ENCODE data around the gene GRM4. TPM values are rescaled to one million over a fixed set of nuclear protein-coding genes. Genes with fewer than 3 reads are reported as not detected.

The GRM4 gene
- total RNA-seq, 2 donors from 2014 or later, result not detected

DNA sequence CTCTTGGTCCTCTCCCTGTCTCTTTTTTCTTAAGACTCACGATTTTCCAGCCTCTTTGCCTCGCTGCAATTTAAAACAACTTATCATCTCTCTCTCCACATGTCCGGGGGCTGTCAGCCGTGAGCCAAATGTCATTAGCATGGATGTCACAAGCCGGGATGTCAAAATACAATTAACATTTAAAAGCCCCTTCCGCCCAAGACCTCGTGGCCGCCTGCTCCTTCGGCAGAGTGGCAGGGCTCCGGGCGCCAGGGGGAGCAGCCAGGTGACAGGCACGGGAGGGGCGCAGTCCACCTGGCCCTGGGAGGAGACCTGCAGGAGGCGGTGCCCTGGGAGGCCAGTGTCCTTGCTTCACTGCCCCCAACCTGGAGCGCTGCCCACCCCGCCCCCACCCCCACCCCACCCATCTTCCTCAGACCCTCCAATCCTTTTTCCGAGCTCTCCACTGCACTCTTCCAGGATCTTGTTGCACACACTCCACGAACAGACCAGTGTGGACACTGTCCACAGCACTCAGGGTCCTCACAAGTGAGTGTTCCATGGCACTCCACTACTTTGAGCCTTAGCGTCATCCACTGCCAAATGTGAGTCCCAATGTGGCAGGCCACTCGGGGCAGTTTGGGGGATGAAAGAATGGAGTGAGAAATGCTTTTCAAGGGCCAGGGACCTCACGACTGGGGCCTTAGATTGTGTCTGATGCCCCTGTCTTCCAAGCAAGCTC lies 5.6 kb upstream of the GRM4 start:
- ATAC-seq (ENCODE audit: insufficient number of reproducible peaks, low FRiP score, low read depth) (no peak), DNase-seq (ENCODE audit: low spot score) (no peak)
- no peak overlapping the region for H3K4me3 ChIP-seq
- H3K27ac ChIP-seq, result no peak overlapping the region
- TF ChIP-seq, protein P1, sequence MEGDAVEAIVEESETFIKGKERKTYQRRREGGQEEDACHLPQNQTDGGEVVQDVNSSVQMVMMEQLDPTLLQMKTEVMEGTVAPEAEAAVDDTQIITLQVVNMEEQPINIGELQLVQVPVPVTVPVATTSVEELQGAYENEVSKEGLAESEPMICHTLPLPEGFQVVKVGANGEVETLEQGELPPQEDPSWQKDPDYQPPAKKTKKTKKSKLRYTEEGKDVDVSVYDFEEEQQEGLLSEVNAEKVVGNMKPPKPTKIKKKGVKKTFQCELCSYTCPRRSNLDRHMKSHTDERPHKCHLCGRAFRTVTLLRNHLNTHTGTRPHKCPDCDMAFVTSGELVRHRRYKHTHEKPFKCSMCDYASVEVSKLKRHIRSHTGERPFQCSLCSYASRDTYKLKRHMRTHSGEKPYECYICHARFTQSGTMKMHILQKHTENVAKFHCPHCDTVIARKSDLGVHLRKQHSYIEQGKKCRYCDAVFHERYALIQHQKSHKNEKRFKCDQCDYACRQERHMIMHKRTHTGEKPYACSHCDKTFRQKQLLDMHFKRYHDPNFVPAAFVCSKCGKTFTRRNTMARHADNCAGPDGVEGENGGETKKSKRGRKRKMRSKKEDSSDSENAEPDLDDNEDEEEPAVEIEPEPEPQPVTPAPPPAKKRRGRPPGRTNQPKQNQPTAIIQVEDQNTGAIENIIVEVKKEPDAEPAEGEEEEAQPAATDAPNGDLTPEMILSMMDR (IDR thresholded peaks at IDR 0.05), result no peak
- no peaks in the 10 kb centered on the region for H3K36me3 ChIP-seq
- peaks cover 4 to 8% of the 10 kb centered on the region in 2 donors for H3K4me1 ChIP-seq (ENCODE audit: control insufficient read depth in 1 of 2, low read depth in 2 of 2)
- H3K27me3 ChIP-seq (replicated peaks; ENCODE audit: insufficient read depth), result peaks cover 8% of the 10 kb centered on the region
- no peaks in the 10 kb centered on the region for H3K9me3 ChIP-seq

DNA sequence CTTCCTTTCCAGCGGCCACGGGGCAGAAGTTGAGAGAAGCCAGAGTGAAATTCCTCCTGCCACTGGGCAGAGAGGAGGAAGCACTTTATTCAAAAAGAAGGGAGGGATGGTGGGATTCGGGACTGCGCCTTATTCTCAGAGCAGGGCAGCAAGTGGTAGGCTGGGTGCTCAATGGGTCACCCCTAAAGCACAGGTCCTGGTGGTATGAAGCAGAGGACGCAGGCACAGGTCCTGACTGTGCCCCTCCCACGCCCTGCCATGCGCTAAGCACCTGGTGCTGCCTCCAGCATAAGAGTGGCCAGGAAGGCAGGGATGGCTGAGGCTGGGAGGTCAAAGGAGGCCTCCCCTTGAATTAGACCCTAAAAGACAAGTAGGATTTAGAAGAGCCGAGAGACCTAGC lies 4.9 kb upstream of the GRM4 start:
- Histone ChIP-seq H3K27ac (no peak overlapping the region), H3K27me3 (replicated peaks; ENCODE audit: insufficient read depth) (peaks cover 5% of the 10 kb centered on the region), H3K9me3 (no peaks in the 10 kb centered on the region), H3K36me3 (no peaks in the 10 kb centered on the region), H3K4me1 (ENCODE audit: control insufficient read depth in 1 of 2, low read depth in 2 of 2) (peaks cover 4 to 9% of the 10 kb centered on the region in 2 donors), H3K4me3 (no peak overlapping the region)
- no peak for DNase-seq (ENCODE audit: low spot score)
- no peak for ATAC-seq (ENCODE audit: insufficient number of reproducible peaks, low FRiP score, low read depth)
- TF ChIP-seq, protein P1 (IDR thresholded peaks at IDR 0.05), result no peak

DNA sequence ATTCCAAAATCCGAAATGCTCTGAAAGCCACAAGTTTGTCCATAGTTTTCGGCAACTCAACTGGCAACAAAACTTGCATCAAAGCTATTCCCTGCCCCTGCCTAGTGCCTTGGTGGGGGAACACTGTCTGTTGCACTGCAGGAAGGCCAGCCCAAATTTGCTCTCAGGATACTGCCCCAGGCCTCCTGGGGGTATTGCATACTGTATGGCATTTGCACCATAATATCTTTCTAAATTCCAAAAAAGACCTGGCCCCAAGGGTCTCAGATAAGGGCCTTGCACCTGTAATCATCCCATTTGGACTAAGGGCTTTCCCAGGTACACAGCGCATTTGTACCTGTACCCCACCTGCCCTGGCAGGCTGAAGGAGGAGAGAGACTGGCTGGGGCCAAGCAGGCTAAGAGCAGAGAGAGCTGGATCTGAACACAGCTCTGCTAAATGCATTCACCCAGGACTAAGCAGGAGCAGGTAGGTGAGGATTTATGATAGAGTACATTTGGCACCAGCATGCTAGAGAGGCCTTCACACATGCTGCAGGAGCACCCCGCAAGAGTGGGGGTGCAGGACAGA lies 4.0 kb upstream of the GRM4 start:
- TF ChIP-seq, protein P1 (IDR thresholded peaks at IDR 0.05), result no peak
- Histone ChIP-seq H3K27ac (no peak overlapping the region), H3K4me1 (ENCODE audit: control insufficient read depth in 1 of 2, low read depth in 2 of 2) (peaks cover 5 to 18% of the 10 kb centered on the region in 2 donors), H3K36me3 (no peaks in the 10 kb centered on the region), H3K27me3 (replicated peaks; ENCODE audit: insufficient read depth) (no peaks in the 10 kb centered on the region), H3K4me3 (no peak overlapping the region), H3K9me3 (no peaks in the 10 kb centered on the region)
- ATAC-seq (ENCODE audit: insufficient number of reproducible peaks, low FRiP score, low read depth), result no peak
- DNase-seq (ENCODE audit: low spot score), result no peak

DNA sequence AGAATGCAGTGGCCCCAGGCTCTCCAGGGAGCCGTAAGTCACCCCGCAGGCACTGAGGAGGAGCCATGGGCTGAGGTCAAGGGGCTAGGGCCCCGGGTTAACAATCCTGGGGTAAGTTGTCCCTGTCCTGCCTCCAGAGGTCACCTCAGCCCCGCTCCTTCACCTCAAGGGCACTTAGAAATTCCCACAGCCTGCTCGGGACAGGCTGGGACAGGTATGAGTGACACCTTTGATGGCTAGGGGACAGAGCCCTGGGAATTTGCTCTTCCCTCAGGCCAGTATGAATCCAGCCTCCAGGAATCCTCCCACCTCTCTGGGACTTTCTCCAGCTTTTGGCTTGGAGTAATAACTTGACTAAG lies 3.5 kb upstream of the GRM4 start:
- no peaks in the 10 kb centered on the region for H3K9me3 ChIP-seq
- DNase-seq (ENCODE audit: low spot score) (no peak), ATAC-seq (ENCODE audit: insufficient number of reproducible peaks, low FRiP score, low read depth) (no peak)
- TF ChIP-seq, protein P1 (IDR thresholded peaks at IDR 0.05), result no peak
- no peaks in the 10 kb centered on the region for H3K36me3 ChIP-seq
- no peak overlapping the region for H3K4me3 ChIP-seq
- peaks cover 5 to 18% of the 10 kb centered on the region in 2 donors for H3K4me1 ChIP-seq (ENCODE audit: control insufficient read depth in 1 of 2, low read depth in 2 of 2)
- H3K27me3 ChIP-seq (replicated peaks; ENCODE audit: insufficient read depth), result peaks cover 3% of the 10 kb centered on the region
- H3K27ac ChIP-seq, result no peak overlapping the region

DNA sequence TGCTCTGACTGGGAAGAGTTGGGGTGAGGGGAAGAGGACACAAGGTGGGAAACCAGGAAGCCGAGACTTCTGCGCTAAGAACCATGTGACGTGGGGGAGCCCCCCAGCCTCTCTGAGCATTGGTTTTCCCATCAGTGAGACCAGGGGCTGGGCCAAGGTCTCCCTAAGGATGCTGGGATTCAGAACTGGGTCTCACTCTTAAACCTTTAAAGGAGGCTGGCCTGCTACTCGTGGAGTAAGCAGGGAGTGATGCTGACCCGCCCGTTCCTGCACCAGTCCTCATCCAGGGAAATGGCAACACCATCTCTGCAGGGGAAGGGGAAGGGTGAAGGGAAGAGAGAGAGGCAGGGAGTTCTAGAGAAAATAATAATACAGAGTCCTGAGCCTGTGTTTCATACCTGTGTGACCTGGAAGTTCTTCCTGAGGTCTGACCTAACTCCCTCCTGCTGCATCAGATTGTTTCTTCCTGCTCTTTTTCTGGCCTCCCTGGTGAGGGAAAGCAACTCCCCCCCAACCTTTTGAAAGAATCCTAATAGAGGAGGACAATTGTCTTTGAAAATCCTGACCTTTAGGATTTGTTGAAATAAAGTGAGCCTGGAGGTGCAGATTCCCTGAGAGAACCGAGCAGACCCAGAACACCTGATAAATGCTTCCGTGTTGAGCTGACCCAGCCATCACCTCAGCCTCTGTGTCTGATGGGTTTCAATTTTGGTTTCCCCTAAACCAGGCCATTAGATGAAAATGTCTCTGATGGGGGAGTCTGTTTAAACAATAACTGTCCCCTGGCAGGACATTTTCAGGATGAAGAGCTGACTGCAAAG lies 3.0 kb upstream of the GRM4 start:
- H3K36me3 ChIP-seq, result no peaks in the 10 kb centered on the region
- peaks cover 9% of the 10 kb centered on the region for H3K27me3 ChIP-seq (replicated peaks; ENCODE audit: insufficient read depth)
- DNase-seq (ENCODE audit: low spot score) (no peak), ATAC-seq (ENCODE audit: insufficient number of reproducible peaks, low FRiP score, low read depth) (no peak)
- H3K4me3 ChIP-seq, result no peak overlapping the region
- TF ChIP-seq, protein P1 (IDR thresholded peaks at IDR 0.05), result no peak
- no peaks in the 10 kb centered on the region for H3K9me3 ChIP-seq
- peaks cover 10 to 21% of the 10 kb centered on the region in 2 donors for H3K4me1 ChIP-seq (ENCODE audit: control insufficient read depth in 1 of 2, low read depth in 2 of 2)
- H3K27ac ChIP-seq, result no peak overlapping the region

All from thoracic aorta (tissue), 2 donors.